Measurements from ENCODE around the gene FLYWCH2. TPM values are rescaled to one million over a fixed set of nuclear protein-coding genes. Genes with fewer than 3 reads are reported as not detected.

The FLYWCH2 gene
- total and polyA plus RNA-seq, 3 donors from 2014 or later: 42.3 to 96.5 (median 96.1) TPM

GRCh38 chr16:2911638-2912329 is 28.8 kb downstream of the FLYWCH2 start, which contains the start of gene FLYWCH1:
TSS of gene FLYWCH1 (plus strand) at chr16:2911931. CDS start at chr16:2929686, 17,755 bp downstream.
- 0% methylated on average over 27 to 76 of the region's 85 CpGs for WGBS, 2 donors
- intact Hi-C loops (cut with DNase I; ENCODE audit: low total_unique reads): no loop called here
- DNase-seq: peak; percentile 99
- peaks cover 7% of the 10 kb centered on the region for H3K4me1 ChIP-seq
- no peaks in the 10 kb centered on the region for H3K9me3 ChIP-seq
- no peaks in the 10 kb centered on the region for H3K36me3 ChIP-seq (ENCODE audit: low read depth, missing control alignments)
- H3K27me3 ChIP-seq: no peaks in the 10 kb centered on the region
- peak within 1 kb of the TSS; percentile 74 to 83 for H3K4me3 ChIP-seq
- TF ChIP-seq POLR2A (IDR thresholded peaks at IDR 0.05) (no peak), CTCF (IDR thresholded peaks at IDR 0.05) (no peak)
- H3K27ac ChIP-seq: peak within 1 kb of the TSS; percentile 72 to 78

GRCh38 chr16:2912330-2913199 is 29.6 kb downstream of the FLYWCH2 start:
- DNase-seq: no peak
- TF ChIP-seq POLR2A (IDR thresholded peaks at IDR 0.05): no peak
- no peak for TF ChIP-seq CTCF (IDR thresholded peaks at IDR 0.05)
- Histone ChIP-seq H3K36me3 (ENCODE audit: low read depth, missing control alignments) (no peaks in the 10 kb centered on the region), H3K27me3 (no peaks in the 10 kb centered on the region), H3K4me3 (peak overlapping the region; percentile 74 to 83), H3K9me3 (no peaks in the 10 kb centered on the region), H3K4me1 (peaks cover 7% of the 10 kb centered on the region), H3K27ac (peak overlapping the region; percentile 72 to 76)
- intact Hi-C loops (cut with DNase I; ENCODE audit: low total_unique reads): no loop called here
- 3 to 7% methylated on average over 14 to 33 of the region's 39 CpGs for WGBS, 2 donors

- H3K27me3 ChIP-seq: no peaks in the 10 kb centered on the region
- H3K36me3 ChIP-seq (ENCODE audit: low read depth, missing control alignments): no peaks in the 10 kb centered on the region
- H3K4me3 ChIP-seq: no peak overlapping the region
- TF ChIP-seq CTCF (IDR thresholded peaks at IDR 0.05) (no peak), POLR2A (IDR thresholded peaks at IDR 0.05) (no peak)
- H3K4me1 ChIP-seq: peaks cover 7% of the 10 kb centered on the region
- no peak overlapping the region for H3K27ac ChIP-seq
- no peaks in the 10 kb centered on the region for H3K9me3 ChIP-seq
- WGBS, 2 donors: 86 to 88% methylated on average over 7 of the region's 7 CpGs
- DNase-seq: no peak
- intact Hi-C loops (cut with DNase I; ENCODE audit: low total_unique reads): no loop called here
These were observed 30.6 kb downstream of the FLYWCH2 start for GRCh38 chr16:2913603-2914002.

GRCh38 chr16:2914233-2914632 is 31.2 kb downstream of the FLYWCH2 start:
- intact Hi-C loops (cut with DNase I; ENCODE audit: low total_unique reads): no loop called here
- no peak for DNase-seq
- H3K4me1 ChIP-seq: peaks cover 7% of the 10 kb centered on the region
- no peaks in the 10 kb centered on the region for H3K27me3 ChIP-seq
- no peak overlapping the region for H3K4me3 ChIP-seq
- H3K27ac ChIP-seq: no peak overlapping the region
- H3K9me3 ChIP-seq: no peaks in the 10 kb centered on the region
- H3K36me3 ChIP-seq (ENCODE audit: low read depth, missing control alignments): no peaks in the 10 kb centered on the region
- 81 to 87% methylated on average over 10 to 12 of the region's 12 CpGs for WGBS, 2 donors
- no peak for TF ChIP-seq CTCF (IDR thresholded peaks at IDR 0.05)
- no peak for TF ChIP-seq POLR2A (IDR thresholded peaks at IDR 0.05)

All from testis (tissue), 3 donors.